GM21619 (cell line): ENCODE measurements around the gene LANCL2.
"Not testable (repeated sequence)": the region's sequence is repeated elsewhere in the genome, so short reads cannot be mapped to it uniquely, and the experiment has no call there.

Experiments
- ATAC-seq: cut with Tn5 transposase; IDR thresholded peaks from one replicate; pipeline ENCODE4 v1.9.1; 2021; ENCODE audit not compliant: unreplicated experiment

The LANCL2 gene

DNA sequence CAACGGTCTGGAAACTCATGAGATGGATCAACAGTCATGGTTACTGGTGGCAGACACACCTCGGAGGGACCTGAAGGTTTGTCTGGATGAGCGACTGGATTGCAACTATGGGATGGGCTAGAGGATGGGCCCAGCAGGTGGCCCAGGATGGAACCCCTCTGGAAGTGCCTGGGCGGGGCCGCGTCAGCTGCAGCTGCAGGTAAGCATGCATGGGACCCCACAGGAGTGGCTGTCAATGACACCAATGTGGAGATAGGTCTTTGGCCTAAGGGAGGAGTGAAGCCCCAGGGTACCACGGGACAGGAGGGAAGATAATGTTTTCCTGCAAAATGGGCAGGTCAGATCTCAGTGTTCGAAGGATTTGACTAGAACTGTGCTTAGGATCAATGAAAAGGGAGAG is 103.4 kb downstream of the LANCL2 start:
- ATAC-seq = no peak

DNA sequence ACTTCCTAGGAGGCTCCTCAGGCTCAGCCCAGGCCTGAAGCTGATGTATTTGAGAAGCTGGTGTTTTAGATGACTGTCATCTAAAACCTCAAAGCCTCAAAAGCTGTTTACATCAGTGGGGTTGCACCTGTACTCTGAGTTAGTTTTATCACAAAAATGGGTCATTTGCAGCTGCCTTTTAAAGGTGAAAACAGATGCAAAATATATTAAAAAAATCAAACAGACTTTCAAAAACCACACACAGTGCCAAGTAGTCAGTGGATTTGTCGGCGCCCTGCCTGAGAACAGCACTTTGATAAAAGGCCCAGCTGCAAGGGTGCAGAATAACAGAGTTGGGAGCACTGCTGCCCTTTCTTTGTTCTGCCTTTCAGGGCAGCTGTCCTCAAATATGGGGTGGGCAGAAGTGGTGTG is 104.1 kb downstream of the LANCL2 start:
- no peak for ATAC-seq

GRCh38 chr7:55469721-55470120 is 104.6 kb downstream of the LANCL2 start:
- ATAC-seq = no peak

DNA sequence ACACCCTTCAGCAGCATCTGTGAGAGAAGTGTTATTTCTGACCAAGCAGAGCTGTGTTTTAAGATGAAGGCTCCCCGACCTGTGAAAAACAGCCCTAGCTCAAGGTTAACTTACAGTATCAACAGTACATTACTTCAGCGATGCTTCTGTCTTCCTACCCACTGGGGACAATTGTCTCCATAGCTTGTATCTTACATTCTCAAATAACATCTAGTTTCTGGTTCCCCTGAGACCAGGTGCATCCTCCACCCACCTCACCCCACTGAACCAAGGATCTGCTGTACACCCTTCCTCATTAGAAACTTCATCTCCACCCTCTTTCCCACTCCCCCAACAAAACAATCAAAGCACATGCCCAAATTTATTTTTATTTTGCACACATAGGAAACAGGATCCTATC is 105.1 kb downstream of the LANCL2 start:
- no peak for ATAC-seq

GRCh38 chr7:55471594-55471993 is 106.5 kb downstream of the LANCL2 start:
- ATAC-seq = not testable (repeated sequence)

GRCh38 chr7:55472406-55472805 is 107.3 kb downstream of the LANCL2 start:
- not testable (repeated sequence) for ATAC-seq

GRCh38 chr7:55472928-55473725 is 108.0 kb downstream of the LANCL2 start:
- ATAC-seq = no peak

GRCh38 chr7:55473932-55474331 is 108.8 kb downstream of the LANCL2 start:
- ATAC-seq = no peak

GRCh38 chr7:55474944-55475854 is 110.1 kb downstream of the LANCL2 start:
- no peak for ATAC-seq

- ATAC-seq = no peak
Measured at GRCh38 chr7:55475855-55476803, 111.0 kb downstream of the LANCL2 start.

- ATAC-seq = no peak
Measured at GRCh38 chr7:55476852-55477780, 112.0 kb downstream of the LANCL2 start.

GRCh38 chr7:55477781-55478374 is 112.7 kb downstream of the LANCL2 start:
- ATAC-seq = no peak

- no peak for ATAC-seq
Measured at GRCh38 chr7:55478700-55479099, 113.6 kb downstream of the LANCL2 start.

- no peak for ATAC-seq
Measured at GRCh38 chr7:55481155-55481554, 116.0 kb downstream of the LANCL2 start.

DNA sequence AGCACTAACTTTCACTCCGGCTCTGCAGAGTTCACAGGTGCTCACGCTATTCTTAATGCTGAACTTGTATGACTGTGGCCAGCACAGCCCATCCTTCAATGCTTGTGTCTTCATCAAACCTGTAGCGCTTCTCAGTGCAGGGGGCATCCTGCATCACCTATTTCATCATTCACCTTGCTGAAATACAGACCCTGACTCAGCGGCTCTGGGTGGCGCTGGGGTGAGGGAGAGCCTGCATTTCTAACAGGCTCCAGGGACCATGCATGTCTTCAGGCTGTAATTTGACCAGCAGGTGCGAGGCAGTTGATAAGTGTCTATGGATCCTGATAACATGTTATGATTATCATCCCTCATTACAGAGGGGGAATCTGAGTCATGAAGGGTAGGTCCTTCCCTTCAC is 117.9 kb downstream of the LANCL2 start:
- no peak for ATAC-seq
